Calu3 (cell line): ENCODE results near the gene SRPRA. TPM values are rescaled to one million over a fixed set of nuclear protein-coding genes. Genes with fewer than 3 reads are reported as not detected.
A peak's percentile ranks its signal among the peaks of the same experiment; 100 is the strongest.

ENCODE experiments used
- BruUV-seq: library from RNA; stranded (reverse); fragments of 400-500 nt; replicated peaks from 2 replicates; lab custom pipeline; 2021; lab: Mats Ljungman, UMichigan
- CTCF ChIA-PET: fragments of 300-600 bp; sonication (Branson Sonifier 250); formaldehyde crosslinking; loops from one replicate; lab custom pipeline; 2022; ENCODE audit warnings: antibody characterized with exemption; lab: Charles Lee
- DNase-seq: peaks from one replicate; pipeline ENCODE4 v3.0.0; 2022
- H3K27ac Mint-ChIP-seq: one replicate; pipeline ENCODE4 v1.8.0; 2022; ENCODE audit warnings: mixed read lengths; ENCODE audit not compliant: unreplicated experiment
- H3K27me3 Mint-ChIP-seq: one replicate; pipeline ENCODE4 v1.8.0; 2022; ENCODE audit warnings: mixed read lengths; ENCODE audit not compliant: unreplicated experiment
- H3K36me3 Mint-ChIP-seq: one replicate; pipeline ENCODE4 v1.8.0; 2022; ENCODE audit warnings: mild to moderate bottlenecking, moderate library complexity, mixed read lengths; ENCODE audit not compliant: insufficient read depth, unreplicated experiment
- H3K4me1 Mint-ChIP-seq: one replicate; pipeline ENCODE4 v1.8.0; 2022; ENCODE audit warnings: mild to moderate bottlenecking, low read depth, mixed read lengths; ENCODE audit not compliant: unreplicated experiment
- H3K4me3 Mint-ChIP-seq: one replicate; pipeline ENCODE4 v1.8.0; 2022; ENCODE audit warnings: mild to moderate bottlenecking, low read depth, moderate library complexity, mixed read lengths; ENCODE audit not compliant: unreplicated experiment
- H3K9me3 Mint-ChIP-seq: one replicate; pipeline ENCODE4 v1.8.0; 2022; ENCODE audit warnings: low read depth, mixed read lengths; ENCODE audit not compliant: unreplicated experiment
- CTCF ChIP-seq: fragments of 200-600 bp; IDR thresholded peaks from one replicate; pipeline ENCODE4 v1.8.0; 2022; ENCODE audit warnings: antibody characterized with exemption; ENCODE audit not compliant: unreplicated experiment
- intact Hi-C: fragments of 100-400 bp; cut with micrococcal nuclease; formaldehyde crosslinking; loops from one replicate; pipeline ENCODE4 v1.10.0; 2022; ENCODE audit not compliant: unreplicated experiment
- total RNA-seq: library from RNA; stranded (reverse); gene quantifications from 2 replicates; pipeline ENCODE4 v1.2.3, GENCODE V29; 2022

The SRPRA gene
- total RNA-seq, 1 experiment from 2014 or later = 66.4 TPM

DNA sequence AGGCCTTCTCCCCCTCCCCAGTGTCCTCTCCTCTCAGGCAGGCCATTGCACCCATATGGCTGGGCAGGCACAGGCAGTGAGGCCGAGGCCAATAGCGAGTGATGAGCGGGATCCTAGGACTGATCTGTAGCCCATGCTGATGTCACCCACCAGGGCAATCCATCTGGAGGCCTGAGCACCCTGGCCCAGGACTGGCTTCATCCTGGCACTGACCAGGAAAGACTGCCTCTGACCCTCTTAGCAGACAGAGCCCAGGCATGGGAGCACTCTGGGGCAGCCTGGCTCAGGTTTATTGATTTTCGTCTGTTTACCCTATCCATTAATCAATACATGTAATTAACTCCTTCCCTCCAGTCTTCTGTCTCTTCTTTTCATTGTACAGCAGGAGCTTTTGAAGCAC lies 9.1 kb upstream of the SRPRA start:
- Mint-ChIP-seq H3K27ac (no peak overlapping the region), H3K4me3 (no peak overlapping the region), H3K36me3 (peaks cover 37% of the 10 kb centered on the region), H3K9me3 (no peaks in the 10 kb centered on the region), H3K27me3 (no peaks in the 10 kb centered on the region), H3K4me1 (no peaks in the 10 kb centered on the region)
- TF ChIP-seq CTCF = no peak
- no TSS peak for BruUV-seq
- no peak for DNase-seq
- CTCF ChIA-PET = no interaction called here
- intact Hi-C loops = no loop called here

DNA sequence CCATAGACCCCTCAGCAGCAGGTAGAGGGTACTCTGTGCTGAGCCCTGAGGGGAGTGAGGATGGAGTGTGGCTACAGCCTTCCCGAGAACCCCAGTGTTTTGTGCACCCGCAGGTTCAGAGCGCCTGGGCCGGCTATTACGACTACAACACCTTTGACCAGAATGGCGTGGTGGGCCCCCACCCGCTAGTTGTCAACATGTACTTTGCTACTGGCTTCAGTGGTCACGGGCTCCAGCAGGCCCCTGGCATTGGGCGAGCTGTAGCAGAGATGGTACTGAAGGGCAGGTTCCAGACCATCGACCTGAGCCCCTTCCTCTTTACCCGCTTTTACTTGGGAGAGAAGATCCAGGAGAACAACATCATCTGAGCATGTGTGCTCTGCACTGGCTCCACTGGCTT lies 8.6 kb upstream of the SRPRA start:
- BruUV-seq = no TSS peak
- CTCF ChIA-PET = no interaction called here
- no peaks in the 10 kb centered on the region for H3K4me1 Mint-ChIP-seq

DNA sequence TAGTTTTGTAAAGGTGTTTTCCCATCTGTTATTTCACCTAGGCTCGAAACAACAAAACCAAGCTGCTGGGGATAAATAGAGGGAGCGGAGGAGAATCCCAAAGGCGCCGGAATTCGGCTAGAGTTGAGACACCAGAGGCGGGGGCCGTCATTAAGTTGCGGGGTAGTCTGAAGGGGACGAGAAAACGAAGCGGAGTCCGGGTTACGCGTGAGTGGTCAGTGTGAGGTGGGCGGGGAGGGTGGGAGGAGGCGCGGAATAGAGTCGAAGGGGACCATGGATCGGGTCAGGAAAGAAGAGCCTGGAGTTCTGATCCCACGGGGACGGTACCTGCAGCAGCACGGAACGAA lies 361 bp downstream of the SRPRA start:
- no peak for DNase-seq
- intact Hi-C loops = no loop called here

More for the DNA sequence above, 8.6 kb upstream of the SRPRA start:
- intact Hi-C loops = no loop called here
- no peaks in the 10 kb centered on the region for H3K27me3 Mint-ChIP-seq
- H3K36me3 Mint-ChIP-seq = peaks cover 34% of the 10 kb centered on the region
- DNase-seq = no peak
- no peak overlapping the region for H3K4me3 Mint-ChIP-seq
- no peak overlapping the region for H3K27ac Mint-ChIP-seq
- no peaks in the 10 kb centered on the region for H3K9me3 Mint-ChIP-seq
- no peak for TF ChIP-seq CTCF

DNA sequence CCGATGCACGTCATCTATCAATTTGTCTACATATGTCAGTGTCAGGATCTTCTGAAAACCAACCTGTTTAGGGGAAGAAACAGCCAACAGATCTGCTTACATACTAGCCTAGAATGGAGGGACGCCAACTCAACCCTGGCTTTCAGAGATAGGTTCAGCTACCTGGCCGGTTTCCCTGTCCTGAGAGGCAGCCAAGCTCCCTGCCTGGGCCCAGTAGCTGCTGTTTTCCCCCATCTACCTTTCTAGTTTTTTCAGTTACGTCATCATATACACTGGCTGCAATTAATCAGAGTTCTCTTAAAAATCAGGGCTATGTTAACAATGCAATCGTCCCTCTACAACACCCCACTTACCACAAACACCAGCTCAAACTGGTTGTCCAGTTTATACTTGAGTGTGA lies 1.0 kb downstream of the SRPRA start:
- peaks cover 59% of the 10 kb centered on the region for H3K36me3 Mint-ChIP-seq
- CTCF ChIA-PET = no interaction called here
- BruUV-seq = no TSS peak

More for the DNA sequence above, 361 bp downstream of the SRPRA start:
- CTCF ChIA-PET = interaction anchor here (1.0 kb wide), 1 partner anchor 213 kb away, joined by 3 read pairs; no protein-coding TSS in a partner anchor
- TF ChIP-seq CTCF = no peak
- Mint-ChIP-seq H3K9me3 (no peaks in the 10 kb centered on the region), H3K4me3 (peak overlapping the region; percentile 93), H3K27ac (peak overlapping the region; percentile 94), H3K27me3 (no peaks in the 10 kb centered on the region), H3K36me3 (peaks cover 59% of the 10 kb centered on the region), H3K4me1 (peaks cover 15% of the 10 kb centered on the region)
- BruUV-seq = no TSS peak

More for the DNA sequence above, 1.0 kb downstream of the SRPRA start:
- no peak for TF ChIP-seq CTCF
- peak overlapping the region; percentile 93 for H3K4me3 Mint-ChIP-seq
- no peaks in the 10 kb centered on the region for H3K27me3 Mint-ChIP-seq
- DNase-seq = no peak
- H3K4me1 Mint-ChIP-seq = peaks cover 15% of the 10 kb centered on the region
- intact Hi-C loops = no loop called here
- H3K9me3 Mint-ChIP-seq = no peaks in the 10 kb centered on the region
- H3K27ac Mint-ChIP-seq = peak overlapping the region; percentile 94
